Activated B cell treated with CpG ODN at 0.5 μM for 24 hours (primary cell): Measurements from ENCODE around the gene ARMCX1. TPM values are rescaled to one million over a fixed set of nuclear protein-coding genes. Genes with fewer than 3 reads are reported as not detected.

Experiments used
- ATAC-seq: fragments of 200-7000 bp; cut with Tn5 transposase; one replicate; pipeline ENCODE4 v1.10.0; 2021; ENCODE audit warnings: low read depth, mild to moderate bottlenecking, moderate library complexity
- CTCF ChIA-PET: fragments of 350-600 bp; sonication (Branson Sonifier 250); formaldehyde crosslinking; loops from one replicate; lab custom pipeline; 2021; ENCODE audit warnings: antibody characterized with exemption; lab: Charles Lee
- POLR2A ChIA-PET: fragments of 350-600 bp; sonication (Branson Sonifier 250); formaldehyde crosslinking; loops from one replicate; lab custom pipeline; 2021; ENCODE audit warnings: antibody characterized with exemption; lab: Charles Lee
- DNase-seq: peaks from one replicate; pipeline ENCODE4 v3.0.0; 2022
- H3K27ac Mint-ChIP-seq: one replicate; pipeline ENCODE4 v1.8.0; 2020; ENCODE audit warnings: mixed read lengths
- H3K27me3 Mint-ChIP-seq: one replicate; pipeline ENCODE4 v1.8.0; 2021; ENCODE audit warnings: mixed read lengths
- H3K36me3 Mint-ChIP-seq: one replicate; pipeline ENCODE4 v1.8.0; 2021; ENCODE audit warnings: low read depth, mixed read lengths
- H3K4me1 Mint-ChIP-seq: one replicate; pipeline ENCODE4 v1.8.0; 2021; ENCODE audit warnings: mixed read lengths
- H3K4me3 Mint-ChIP-seq: one replicate; pipeline ENCODE4 v1.8.0; 2020; ENCODE audit warnings: mild to moderate bottlenecking, mixed read lengths
- H3K9me3 Mint-ChIP-seq: one replicate; pipeline ENCODE4 v1.8.0; 2020; ENCODE audit warnings: mixed read lengths
- CTCF ChIP-seq: fragments of 200-600 bp; IDR thresholded peaks from one replicate; pipeline ENCODE4 v1.8.0; 2022; ENCODE audit warnings: antibody characterized with exemption, mild to moderate bottlenecking
- intact Hi-C: fragments of 100-400 bp; cut with micrococcal nuclease; formaldehyde crosslinking; loops from one replicate; pipeline ENCODE4 v1.15.1; 2024
- total RNA-seq: library from RNA; stranded (reverse); gene quantifications from 2 replicates; pipeline ENCODE4 v1.2.3, GENCODE V29; 2022

Gene ARMCX1
- total RNA-seq, 1 donor from 2014 or later: 0.38 TPM

GRCh38 chrX:101602077-101602476, 51.7 kb downstream of the ARMCX1 start:
- no peaks in the 10 kb centered on the region for H3K4me1 Mint-ChIP-seq
- TF ChIP-seq CTCF: no peak
- no peaks in the 10 kb centered on the region for H3K9me3 Mint-ChIP-seq
- ChIA-PET POLR2A (no interaction called here), CTCF (no interaction called here)
- intact Hi-C loops: no loop called here
- no peaks in the 10 kb centered on the region for H3K27me3 Mint-ChIP-seq
- no peaks in the 10 kb centered on the region for H3K36me3 Mint-ChIP-seq
- no peak overlapping the region for H3K4me3 Mint-ChIP-seq
- no peak overlapping the region for H3K27ac Mint-ChIP-seq
- no peak for DNase-seq
- ATAC-seq: no peak

Other genes with a start within 250 kb of the ARMCX1 start
- 16.8 and 17.1 TPM in 2 replicates for gene TIMM8A, start 201.8 kb upstream of the ARMCX1 start, total RNA-seq
- gene BTK, start 164.4 kb upstream of the ARMCX1 start, total RNA-seq: 193 and 219 TPM in 2 replicates
- 234 and 287 TPM in 2 replicates for gene RPL36A, start 159.5 kb upstream of the ARMCX1 start, total RNA-seq
- 32.0 and 32.2 TPM in 2 replicates for gene GLA, start 142.6 kb upstream of the ARMCX1 start, total RNA-seq
- gene HNRNPH2, start 142.3 kb upstream of the ARMCX1 start, total RNA-seq: 70.5 and 76.9 TPM in 2 replicates
- gene ARMCX4, start 65.1 kb upstream of the ARMCX1 start, total RNA-seq: 3.6 and 4.6 TPM in 2 replicates
- gene ARMCX6, start 67.5 kb downstream of the ARMCX1 start, total RNA-seq: 45.1 and 50.5 TPM in 2 replicates
- gene ARMCX3, start 72.6 kb downstream of the ARMCX1 start, total RNA-seq: 23.2 and 24.0 TPM in 2 replicates
- 8.3 and 11.2 TPM in 2 replicates for gene ARMCX2, start 109.3 kb downstream of the ARMCX1 start, total RNA-seq